ENCODE results near the gene ASZ1. TPM values are rescaled to one million over a fixed set of nuclear protein-coding genes. Genes with fewer than 3 reads are reported as not detected.

The ASZ1 gene
- polyA plus RNA-seq, 1 donor = not detected

- DNase-seq = no peak
These were observed 89.3 kb downstream of the ASZ1 start for GRCh38 chr7:117338020-117338419.

- no peak for DNase-seq
These were observed 94.1 kb downstream of the ASZ1 start for GRCh38 chr7:117333168-117333567.

GRCh38 chr7:117332031-117332430 lies 95.3 kb downstream of the ASZ1 start:
- DNase-seq = no peak

GRCh38 chr7:117325836-117326235 lies 101.5 kb downstream of the ASZ1 start:
- DNase-seq = no peak

GRCh38 chr7:117324960-117325359 lies 102.3 kb downstream of the ASZ1 start:
- peak; percentile 7 for DNase-seq

- peak; percentile 64 for DNase-seq
These were observed 103.2 kb downstream of the ASZ1 start for GRCh38 chr7:117323851-117324711.

GRCh38 chr7:117323305-117323850 lies 103.9 kb downstream of the ASZ1 start:
- DNase-seq = peak; percentile 22

- DNase-seq = peak; percentile 10
These were observed 104.5 kb downstream of the ASZ1 start, which contains the start of gene WNT2 for GRCh38 chr7:117322741-117323304. WNT2 (minus strand) TSS chr7:117323058; CDS start chr7:117322989, 69 bp downstream.

GRCh38 chr7:117320523-117320922 lies 106.8 kb downstream of the ASZ1 start:
- no peak for DNase-seq

GRCh38 chr7:117319181-117319580 lies 108.1 kb downstream of the ASZ1 start:
- DNase-seq = no peak

GRCh38 chr7:117313582-117313981 lies 113.7 kb downstream of the ASZ1 start:
- no peak for DNase-seq

Other genes starting within 250 kb of the ASZ1 start
- 1.1 TPM for gene WNT2, start 104.4 kb downstream of the ASZ1 start, polyA plus RNA-seq (ENCODE audit: insufficient read length)
- 0.30 TPM for gene CFTR, start 52.5 kb upstream of the ASZ1 start, polyA plus RNA-seq (ENCODE audit: insufficient read length)

Measured in hindlimb muscle (tissue), 1 donor.